ENCODE measurements around the gene TRMT13.

The TRMT13 gene

DNA sequence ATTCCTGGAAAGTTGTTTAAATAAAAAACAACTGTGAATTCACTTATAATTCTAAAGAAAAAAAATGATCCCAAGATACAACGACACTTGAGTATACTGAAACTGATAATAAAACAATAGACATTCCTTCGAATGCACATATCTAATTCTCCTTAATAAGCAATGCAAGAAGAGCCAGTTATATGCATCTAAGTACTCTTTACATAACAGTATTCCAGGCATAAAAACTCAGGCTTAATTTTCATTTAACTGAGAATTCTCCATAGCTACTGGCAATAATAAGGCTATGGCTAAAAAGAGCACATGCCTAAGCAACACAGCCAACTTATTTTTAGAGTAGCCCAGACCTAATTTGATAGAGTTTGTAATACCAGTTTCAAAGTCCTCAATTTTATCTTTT lies 31.4 kb upstream of the TRMT13 start:
- no peak for TF ChIP-seq CTCF (IDR thresholded peaks at IDR 0.05; ENCODE audit: low read depth, low read length)
- Histone ChIP-seq H3K4me3 (ENCODE audit: low read depth, low read length) (no peak overlapping the region), H3K27ac (no peak overlapping the region), H3K36me3 (peaks cover 60% of the 10 kb centered on the region), H3K27me3 (ENCODE audit: insufficient read depth, low read depth, severe bottlenecking) (no peaks in the 10 kb centered on the region), H3K9me3 (ENCODE audit: severe bottlenecking) (no peaks in the 10 kb centered on the region)
- DNase-seq, result no peak

DNA sequence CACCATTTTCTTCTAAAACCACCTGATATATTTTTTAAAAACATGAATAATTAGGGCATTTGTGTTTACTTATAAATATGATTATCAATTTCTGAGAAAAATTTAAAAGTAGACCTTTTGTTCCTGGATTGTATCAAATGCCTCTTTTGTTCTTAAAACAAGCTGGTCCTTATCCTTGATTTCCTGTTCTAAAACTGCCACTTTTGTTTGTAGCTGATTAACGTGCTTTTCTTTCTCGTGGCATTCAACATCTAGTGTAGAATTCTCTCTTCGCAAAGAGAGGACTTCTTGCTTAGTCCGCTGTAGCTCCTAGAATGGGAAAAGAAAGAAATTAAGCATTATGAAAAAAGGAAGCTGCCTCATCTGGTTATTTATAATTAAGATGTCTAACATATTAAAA lies 25.3 kb upstream of the TRMT13 start:
- Histone ChIP-seq H3K27ac (no peak overlapping the region), H3K9me3 (ENCODE audit: severe bottlenecking) (no peaks in the 10 kb centered on the region), H3K36me3 (peaks cover 50% of the 10 kb centered on the region), H3K4me3 (ENCODE audit: low read depth, low read length) (no peak overlapping the region), H3K27me3 (ENCODE audit: insufficient read depth, low read depth, severe bottlenecking) (no peaks in the 10 kb centered on the region)
- no peak for DNase-seq
- no peak for TF ChIP-seq CTCF (IDR thresholded peaks at IDR 0.05; ENCODE audit: low read depth, low read length)

GRCh38 chr1:100109554-100110066 lies 23.4 kb upstream of the TRMT13 start:
- Histone ChIP-seq H3K36me3 (peaks cover 31% of the 10 kb centered on the region), H3K27ac (no peak overlapping the region), H3K4me3 (ENCODE audit: low read depth, low read length) (no peak overlapping the region), H3K9me3 (ENCODE audit: severe bottlenecking) (no peaks in the 10 kb centered on the region), H3K27me3 (ENCODE audit: insufficient read depth, low read depth, severe bottlenecking) (no peaks in the 10 kb centered on the region)
- DNase-seq, result no peak
- no peak for TF ChIP-seq CTCF (IDR thresholded peaks at IDR 0.05; ENCODE audit: low read depth, low read length)

DNA sequence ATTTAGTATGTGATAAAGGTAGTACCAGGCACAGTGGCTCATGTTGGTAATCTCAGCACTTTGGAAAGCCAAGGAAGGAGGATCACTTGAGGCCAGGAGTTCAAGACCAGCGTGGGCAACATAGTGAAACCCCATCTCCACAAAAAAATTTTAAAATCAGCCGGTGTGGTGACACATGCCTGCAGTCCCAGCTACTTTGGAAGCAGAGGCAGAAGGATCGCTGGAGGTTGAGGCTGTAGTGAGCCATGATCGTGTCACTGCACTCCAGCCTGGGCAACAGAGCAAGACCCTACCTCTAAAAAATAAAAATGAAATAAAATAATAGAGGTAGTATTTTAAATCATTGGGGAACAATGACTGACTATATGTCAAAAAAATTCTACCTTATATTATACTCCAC lies 17.4 kb upstream of the TRMT13 start:
- no peak for TF ChIP-seq CTCF (IDR thresholded peaks at IDR 0.05; ENCODE audit: low read depth, low read length)
- H3K27ac ChIP-seq, result no peak overlapping the region
- no peaks in the 10 kb centered on the region for H3K27me3 ChIP-seq (ENCODE audit: insufficient read depth, low read depth, severe bottlenecking)

GRCh38 chr1:100122177-100122576 lies 10.8 kb upstream of the TRMT13 start:
- H3K27ac ChIP-seq, result no peak overlapping the region
- peaks cover 31% of the 10 kb centered on the region for H3K36me3 ChIP-seq
- no peak for TF ChIP-seq CTCF (IDR thresholded peaks at IDR 0.05; ENCODE audit: low read depth, low read length)

More for the DNA sequence above, 17.4 kb upstream of the TRMT13 start:
- DNase-seq, result no peak
- peaks cover 32% of the 10 kb centered on the region for H3K36me3 ChIP-seq
- no peak overlapping the region for H3K4me3 ChIP-seq (ENCODE audit: low read depth, low read length)
- H3K9me3 ChIP-seq (ENCODE audit: severe bottlenecking), result no peaks in the 10 kb centered on the region

GRCh38 chr1:100127226-100127625 lies 5.7 kb upstream of the TRMT13 start:
- Histone ChIP-seq H3K36me3 (peaks cover 6% of the 10 kb centered on the region), H3K4me3 (ENCODE audit: low read depth, low read length) (no peak overlapping the region), H3K27me3 (ENCODE audit: insufficient read depth, low read depth, severe bottlenecking) (no peaks in the 10 kb centered on the region), H3K27ac (no peak overlapping the region), H3K9me3 (ENCODE audit: severe bottlenecking) (no peaks in the 10 kb centered on the region)
- no peak for DNase-seq
- TF ChIP-seq CTCF (IDR thresholded peaks at IDR 0.05; ENCODE audit: low read depth, low read length), result no peak

More at GRCh38 chr1:100122177-100122576, 10.8 kb upstream of the TRMT13 start:
- Histone ChIP-seq H3K4me3 (ENCODE audit: low read depth, low read length) (no peak overlapping the region), H3K27me3 (ENCODE audit: insufficient read depth, low read depth, severe bottlenecking) (no peaks in the 10 kb centered on the region), H3K9me3 (ENCODE audit: severe bottlenecking) (no peaks in the 10 kb centered on the region)
- DNase-seq, result no peak
